Stimulated activated naive B cell treated with anti-CD40 and anti-IgM and Interleukin-4, amounts not matched to agents 10 μg/mL and 1 μg/mL and 100 μg/mL, for 72 hours (primary cell): ENCODE data around the gene NCOA1.
"Not testable (repeated sequence)": the region's sequence is repeated elsewhere in the genome, so short reads cannot be mapped to it uniquely, and the experiment has no call there.

Source experiments
- ATAC-seq, 2 donors: fragments of 150-1000 bp; cut with Tn5 transposase; replicated peaks; 2 replicates each; pipeline ENCODE4 v1.10.0; 2021; ENCODE audit warnings: moderate library complexity in 1 of 2
- DNase-seq: peaks from one replicate; pipeline ENCODE4 v3.0.0; 2021
- H3K27ac Mint-ChIP-seq: one replicate; pipeline ENCODE4 v1.8.0; 2022; ENCODE audit warnings: mild to moderate bottlenecking, mixed read lengths
- H3K27me3 Mint-ChIP-seq, 2 donors: one replicate each; pipeline ENCODE4 v1.8.0; 2022; ENCODE audit warnings: mixed read lengths in 2 of 2
- H3K36me3 Mint-ChIP-seq, 2 donors: one replicate each; pipeline ENCODE4 v1.8.0; 2022; ENCODE audit warnings: mixed read lengths in 2 of 2, mild to moderate bottlenecking in 1 of 2
- H3K4me1 Mint-ChIP-seq, 2 donors: one replicate each; pipeline ENCODE4 v1.8.0; 2022; ENCODE audit warnings: mixed read lengths in 2 of 2, mild to moderate bottlenecking in 1 of 2
- H3K4me3 Mint-ChIP-seq, 2 donors: one replicate each; pipeline ENCODE4 v1.8.0; 2022; ENCODE audit warnings: mild to moderate bottlenecking in 2 of 2, mixed read lengths in 2 of 2, moderate library complexity in 1 of 2
- H3K9me3 Mint-ChIP-seq, 2 donors: one replicate each; pipeline ENCODE4 v1.8.0; 2022; ENCODE audit warnings: mixed read lengths in 2 of 2, mild to moderate bottlenecking in 1 of 2

The NCOA1 gene

GRCh38 chr2:24779116-24779515 lies 288.1 kb downstream of the NCOA1 start:
- ATAC-seq (no peak), DNase-seq (no peak)
- no peaks in the 10 kb centered on the region for H3K9me3 Mint-ChIP-seq
- peaks cover 0 to 2% of the 10 kb centered on the region in 2 donors for H3K4me1 Mint-ChIP-seq
- H3K27ac Mint-ChIP-seq, result no peak overlapping the region
- peaks cover 33 to 57% of the 10 kb centered on the region in 2 donors for H3K27me3 Mint-ChIP-seq
- no peak overlapping the region for H3K4me3 Mint-ChIP-seq
- peaks cover 0 to 8% of the 10 kb centered on the region in 2 donors for H3K36me3 Mint-ChIP-seq

DNA sequence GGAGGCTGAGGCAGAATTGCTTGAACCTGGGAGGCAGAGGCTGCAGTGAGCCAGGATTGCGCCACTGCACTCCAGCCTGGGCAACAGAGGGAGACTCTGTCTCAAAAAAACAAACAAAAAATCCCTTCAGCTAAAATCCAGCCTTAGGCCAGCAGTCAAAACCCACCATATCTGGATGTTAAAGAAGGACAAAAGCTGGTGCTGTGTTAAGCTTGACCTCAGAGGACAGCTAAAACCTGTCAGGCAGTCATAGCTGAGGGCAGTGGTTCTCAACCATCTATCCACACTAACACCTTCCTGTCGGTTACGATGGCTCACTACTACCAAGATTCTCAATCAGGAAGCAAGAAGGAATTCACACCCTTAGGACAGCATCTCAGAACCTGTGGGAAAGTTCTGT lies 292.6 kb downstream of the NCOA1 start:
- H3K9me3 Mint-ChIP-seq, result no peaks in the 10 kb centered on the region
- DNase-seq (no peak), ATAC-seq (no peak)
- H3K27ac Mint-ChIP-seq, result no peak overlapping the region
- peaks cover 4 to 17% of the 10 kb centered on the region in 2 donors for H3K36me3 Mint-ChIP-seq
- H3K4me1 Mint-ChIP-seq, result peaks cover 14 to 22% of the 10 kb centered on the region in 2 donors
- H3K27me3 Mint-ChIP-seq, result peaks cover 26 to 41% of the 10 kb centered on the region in 2 donors
- no peak overlapping the region for H3K4me3 Mint-ChIP-seq

DNA sequence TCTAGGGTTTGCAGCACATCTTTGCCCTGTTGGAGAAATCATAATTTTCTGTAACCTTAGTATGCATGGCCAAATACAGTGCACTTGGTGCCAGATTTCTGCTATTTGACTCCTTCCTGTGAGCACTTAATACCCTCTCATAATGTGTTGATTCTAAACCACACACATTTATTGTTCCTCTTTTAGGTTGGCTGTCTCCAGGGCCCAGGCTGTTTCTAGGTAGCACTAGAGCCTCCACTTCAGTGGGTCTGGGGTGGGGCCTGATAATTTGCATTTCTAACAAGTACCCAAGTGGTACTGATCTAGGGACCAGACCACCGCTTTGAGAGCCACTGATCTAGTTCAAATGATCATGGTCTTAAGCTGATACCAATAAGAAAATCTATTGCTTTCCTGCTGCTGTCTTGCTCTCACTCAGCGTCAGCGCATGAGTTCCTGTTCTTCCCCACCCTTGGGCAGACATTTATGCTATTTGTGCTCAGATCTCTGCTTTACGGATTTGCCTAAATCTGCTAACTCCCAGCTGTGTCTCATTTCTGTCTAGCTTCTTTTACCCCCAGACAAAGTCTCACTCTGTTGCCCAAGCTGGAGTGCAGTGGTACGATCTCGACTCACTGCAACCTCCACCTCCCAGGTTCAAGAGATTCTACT lies 294.7 kb downstream of the NCOA1 start:
- ATAC-seq, result peak; percentile 100
- H3K27ac Mint-ChIP-seq, result peak overlapping the region; percentile 89

GRCh38 chr2:24787532-24787931 lies 296.5 kb downstream of the NCOA1 start:
- Mint-ChIP-seq H3K27me3 (peaks cover 12 to 24% of the 10 kb centered on the region in 2 donors), H3K9me3 (no peaks in the 10 kb centered on the region)

More for the DNA sequence above, 294.7 kb downstream of the NCOA1 start:
- Mint-ChIP-seq H3K36me3 (peaks cover 20 to 27% of the 10 kb centered on the region in 2 donors), H3K9me3 (no peaks in the 10 kb centered on the region), H3K4me3 (peak overlapping the region; percentile 38 to 63), H3K4me1 (peaks cover 14 to 22% of the 10 kb centered on the region in 2 donors), H3K27me3 (peaks cover 21 to 40% of the 10 kb centered on the region in 2 donors)
- peak; percentile 63 for DNase-seq

GRCh38 chr2:24788816-24789215 lies 297.8 kb downstream of the NCOA1 start:
- H3K27ac Mint-ChIP-seq, result no peak overlapping the region

More at GRCh38 chr2:24787532-24787931, 296.5 kb downstream of the NCOA1 start:
- Mint-ChIP-seq H3K36me3 (peaks cover 20 to 24% of the 10 kb centered on the region in 2 donors), H3K4me3 (no peak overlapping the region), H3K27ac (no peak overlapping the region), H3K4me1 (peaks cover 17 to 26% of the 10 kb centered on the region in 2 donors)
- DNase-seq (no peak), ATAC-seq (no peak)

GRCh38 chr2:24791452-24791851 lies 300.4 kb downstream of the NCOA1 start:
- Mint-ChIP-seq H3K27ac (no peak overlapping the region), H3K4me3 (no peak overlapping the region), H3K27me3 (peaks cover 4 to 15% of the 10 kb centered on the region in 2 donors)

More at GRCh38 chr2:24788816-24789215, 297.8 kb downstream of the NCOA1 start:
- H3K36me3 Mint-ChIP-seq, result peaks cover 20 to 30% of the 10 kb centered on the region in 2 donors
- ATAC-seq (no peak), DNase-seq (no peak)
- no peaks in the 10 kb centered on the region for H3K9me3 Mint-ChIP-seq
- H3K27me3 Mint-ChIP-seq, result peaks cover 4 to 15% of the 10 kb centered on the region in 2 donors
- H3K4me3 Mint-ChIP-seq, result no peak overlapping the region
- peaks cover 17 to 29% of the 10 kb centered on the region in 2 donors for H3K4me1 Mint-ChIP-seq

DNA sequence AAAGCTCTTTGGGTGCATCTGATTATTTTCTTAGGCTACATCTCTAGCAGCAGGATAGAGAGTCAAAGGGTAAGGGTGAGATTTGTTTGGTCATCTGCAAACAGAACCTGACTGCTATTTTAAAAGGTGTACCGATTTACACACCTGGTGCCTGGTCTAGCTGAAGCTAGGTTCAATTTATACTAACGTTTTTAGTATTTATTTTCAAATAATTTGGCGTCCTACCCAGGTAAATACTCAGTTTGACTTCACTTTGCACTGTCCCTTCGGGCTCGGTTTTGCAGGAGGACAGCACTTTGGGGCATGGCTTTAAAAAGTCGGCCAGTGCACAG lies 301.5 kb downstream of the NCOA1 start:
- ATAC-seq, result no peak
- peaks cover 30 to 37% of the 10 kb centered on the region in 2 donors for H3K36me3 Mint-ChIP-seq
- H3K4me1 Mint-ChIP-seq, result peaks cover 6 to 22% of the 10 kb centered on the region in 2 donors
- H3K27me3 Mint-ChIP-seq, result peaks cover 3 to 15% of the 10 kb centered on the region in 2 donors
- H3K9me3 Mint-ChIP-seq, result no peaks in the 10 kb centered on the region
- peak overlapping the region; percentile 96 to 99 for H3K4me3 Mint-ChIP-seq
- DNase-seq, result no peak
- peak overlapping the region; percentile 100 for H3K27ac Mint-ChIP-seq

More at GRCh38 chr2:24791452-24791851, 300.4 kb downstream of the NCOA1 start:
- Mint-ChIP-seq H3K36me3 (peaks cover 24 to 27% of the 10 kb centered on the region in 2 donors), H3K4me1 (peaks cover 6 to 16% of the 10 kb centered on the region in 2 donors), H3K9me3 (no peaks in the 10 kb centered on the region)
- ATAC-seq, result no peak
- DNase-seq, result no peak

GRCh38 chr2:24792874-24793760 lies 302.1 kb downstream of the NCOA1 start, which contains the start of the genes CENPO and PTRHD1:
Gene CENPO (plus strand): TSS chr2:24793425. CDS start chr2:24793920, 495 bp downstream.
Gene PTRHD1 (minus strand): TSS chr2:24793391. CDS start chr2:24793377, 14 bp downstream.
- Mint-ChIP-seq H3K4me1 (peaks cover 8 to 26% of the 10 kb centered on the region in 2 donors), H3K27me3 (peaks cover 0 to 9% of the 10 kb centered on the region in 2 donors), H3K9me3 (no peaks in the 10 kb centered on the region), H3K27ac (peak within 1 kb of the TSS; percentile 100), H3K4me3 (peak within 1 kb of the TSS; percentile 96 to 99), H3K36me3 (peaks cover 33 to 42% of the 10 kb centered on the region in 2 donors)
- peak; percentile 98 for ATAC-seq
- DNase-seq, result peak; percentile 94

DNA sequence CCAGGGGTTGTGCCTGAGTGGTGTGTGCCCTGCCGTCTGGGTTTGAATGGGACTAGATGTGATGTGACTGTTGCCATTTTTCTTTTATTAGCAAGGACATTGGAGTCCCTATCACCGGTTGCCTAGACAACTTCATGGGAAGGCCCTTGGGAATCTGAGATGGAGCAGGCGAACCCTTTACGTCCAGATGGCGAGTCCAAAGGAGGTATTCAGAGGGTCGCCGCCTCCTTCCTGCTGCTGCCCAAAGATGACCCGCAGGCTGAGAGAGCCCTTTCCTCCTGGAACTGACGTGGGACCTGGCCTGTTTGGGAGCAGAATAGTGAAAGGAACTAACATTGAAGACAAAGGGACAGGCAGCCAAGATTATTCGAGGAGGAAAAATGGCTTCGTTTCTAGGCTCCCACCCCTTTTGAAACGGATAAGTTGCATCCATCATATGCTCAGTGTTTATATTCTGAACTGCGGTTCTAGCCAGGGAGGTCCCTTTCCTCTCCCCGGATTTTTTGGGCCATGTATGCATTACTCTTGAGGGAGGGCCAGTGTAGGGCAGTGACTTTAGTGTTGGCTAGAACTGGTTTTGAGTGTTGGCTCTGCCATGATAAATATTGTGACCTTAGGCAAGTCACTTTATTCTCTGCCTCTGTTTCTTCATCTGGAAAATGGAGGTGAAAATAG lies 302.8 kb downstream of the NCOA1 start:
- Mint-ChIP-seq H3K4me1 (peaks cover 8 to 26% of the 10 kb centered on the region in 2 donors), H3K36me3 (peaks cover 26 to 39% of the 10 kb centered on the region in 2 donors), H3K9me3 (no peaks in the 10 kb centered on the region), H3K27me3 (peaks cover 0 to 3% of the 10 kb centered on the region in 2 donors), H3K27ac (peak overlapping the region; percentile 100), H3K4me3 (peak overlapping the region; percentile 96 to 99)
- ATAC-seq, result no peak
- DNase-seq, result no peak

- no peak overlapping the region for H3K4me3 Mint-ChIP-seq
- DNase-seq (no peak), ATAC-seq (no peak)
- H3K27ac Mint-ChIP-seq, result no peak overlapping the region
- H3K9me3 Mint-ChIP-seq, result peaks cover 0 to 2% of the 10 kb centered on the region in 2 donors
- peaks cover 5 to 21% of the 10 kb centered on the region in 2 donors for H3K4me1 Mint-ChIP-seq
- no peaks in the 10 kb centered on the region for H3K27me3 Mint-ChIP-seq
- peaks cover 33 to 48% of the 10 kb centered on the region in 2 donors for H3K36me3 Mint-ChIP-seq
These were observed 306.6 kb downstream of the NCOA1 start for GRCh38 chr2:24797644-24798043.

DNA sequence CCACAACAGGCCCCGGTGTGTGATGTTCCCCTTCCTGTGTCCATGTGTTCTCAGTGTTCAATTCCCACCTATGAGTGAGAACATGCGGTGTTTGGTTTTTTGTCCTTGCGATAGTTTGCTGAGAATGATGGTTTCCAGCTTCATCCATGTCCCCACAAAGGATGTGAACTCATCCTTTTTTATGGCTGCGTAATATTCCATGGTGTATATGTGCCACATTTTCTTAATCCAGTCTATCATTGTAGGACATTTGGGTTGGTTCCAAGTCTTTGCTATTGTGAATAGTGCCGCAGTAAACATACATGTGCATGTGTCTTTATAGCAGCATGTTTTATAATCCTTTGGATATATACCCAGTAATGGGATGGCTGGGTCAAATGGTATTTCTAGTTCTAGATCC lies 309.4 kb downstream of the NCOA1 start:
- H3K27ac Mint-ChIP-seq, H3K27me3 Mint-ChIP-seq, ATAC-seq, H3K4me3 Mint-ChIP-seq, H3K9me3 Mint-ChIP-seq, DNase-seq: not testable (repeated sequence)
- peaks cover 3 to 13% of the 10 kb centered on the region in 2 donors for H3K4me1 Mint-ChIP-seq
- peaks cover 43 to 64% of the 10 kb centered on the region in 2 donors for H3K36me3 Mint-ChIP-seq

- H3K4me1 Mint-ChIP-seq, H3K27me3 Mint-ChIP-seq, H3K9me3 Mint-ChIP-seq, DNase-seq, H3K27ac Mint-ChIP-seq, H3K4me3 Mint-ChIP-seq, ATAC-seq: not testable (repeated sequence)
- H3K36me3 Mint-ChIP-seq, result peaks cover 36 to 51% of the 10 kb centered on the region in 2 donors
These were observed 315.0 kb downstream of the NCOA1 start for GRCh38 chr2:24805811-24806660.

GRCh38 chr2:24806661-24807036 lies 315.6 kb downstream of the NCOA1 start:
- Mint-ChIP-seq H3K27ac (no peak overlapping the region), H3K4me3 (no peak overlapping the region)

More at GRCh38 chr2:24806661-24807036, 315.6 kb downstream of the NCOA1 start:
- H3K27me3 Mint-ChIP-seq, result no peaks in the 10 kb centered on the region
- H3K36me3 Mint-ChIP-seq, result peaks cover 33 to 48% of the 10 kb centered on the region in 2 donors
- peaks cover 0 to 4% of the 10 kb centered on the region in 2 donors for H3K4me1 Mint-ChIP-seq
- no peak for DNase-seq
- peaks cover 4 to 6% of the 10 kb centered on the region in 2 donors for H3K9me3 Mint-ChIP-seq
- ATAC-seq, result no peak
